ENCODE measurements around the gene PHF2.
"Not testable (repeated sequence)": the region's sequence is repeated elsewhere in the genome, so short reads cannot be mapped to it uniquely, and the experiment has no call there.

The PHF2 gene

DNA sequence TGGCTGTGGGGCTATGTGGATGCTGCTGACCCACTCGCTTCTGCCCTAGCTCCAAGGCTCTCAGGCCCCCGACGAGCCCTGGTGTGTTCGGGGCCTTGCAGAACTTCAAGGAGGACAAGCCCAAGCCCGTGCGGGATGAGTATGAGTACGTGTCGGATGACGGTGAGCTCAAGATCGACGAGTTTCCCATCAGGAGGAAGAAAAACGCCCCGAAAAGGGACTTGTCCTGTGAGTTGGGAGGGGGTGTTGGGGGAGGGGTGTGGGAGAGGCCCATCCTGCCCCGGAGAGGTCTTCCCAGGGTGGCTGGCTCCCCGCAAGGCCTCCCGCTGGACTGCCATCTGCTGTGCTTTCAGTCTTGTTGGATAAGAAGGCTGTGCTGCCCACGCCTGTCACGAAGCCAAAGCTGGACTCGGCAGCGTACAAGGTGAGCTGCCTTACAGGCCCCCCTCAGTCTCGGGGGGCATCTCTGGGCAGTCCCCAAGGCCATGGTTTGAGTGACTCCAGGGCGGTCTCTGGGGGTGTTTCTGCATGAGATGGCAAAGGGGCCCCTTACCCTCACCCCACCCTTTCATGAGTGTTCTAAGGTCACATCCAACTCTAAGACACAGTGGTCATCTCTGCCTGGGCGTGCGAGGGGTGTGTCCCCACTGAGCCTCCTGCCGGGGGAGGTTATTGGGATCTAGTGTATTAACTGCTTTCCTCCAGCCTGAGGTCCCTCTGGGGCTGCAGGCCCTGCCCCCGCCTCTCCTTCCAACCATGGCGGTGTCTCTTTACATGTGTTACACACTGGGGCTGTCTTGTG is 89.5 kb downstream of the PHF2 start:
- no peak for DNase-seq (ENCODE audit: low read depth)

DNA sequence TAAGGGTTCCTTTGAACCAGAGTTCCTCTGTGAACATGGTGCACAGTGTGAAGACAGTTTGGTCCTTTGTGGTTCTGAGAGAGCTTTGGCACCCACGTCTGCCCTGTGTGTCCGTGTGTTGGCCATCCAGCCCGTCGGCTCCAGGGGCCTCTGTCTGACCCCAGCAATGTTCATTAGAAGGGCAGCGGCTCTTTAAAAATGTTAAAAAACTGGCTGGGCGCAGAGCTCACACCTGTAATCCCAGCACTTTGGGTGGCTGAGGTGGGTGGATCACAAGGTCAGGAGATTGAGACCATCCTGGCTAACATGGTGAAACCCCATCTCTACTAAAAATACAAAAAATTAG is 90.0 kb downstream of the PHF2 start:
- not testable (repeated sequence) for DNase-seq (ENCODE audit: low read depth)

DNA sequence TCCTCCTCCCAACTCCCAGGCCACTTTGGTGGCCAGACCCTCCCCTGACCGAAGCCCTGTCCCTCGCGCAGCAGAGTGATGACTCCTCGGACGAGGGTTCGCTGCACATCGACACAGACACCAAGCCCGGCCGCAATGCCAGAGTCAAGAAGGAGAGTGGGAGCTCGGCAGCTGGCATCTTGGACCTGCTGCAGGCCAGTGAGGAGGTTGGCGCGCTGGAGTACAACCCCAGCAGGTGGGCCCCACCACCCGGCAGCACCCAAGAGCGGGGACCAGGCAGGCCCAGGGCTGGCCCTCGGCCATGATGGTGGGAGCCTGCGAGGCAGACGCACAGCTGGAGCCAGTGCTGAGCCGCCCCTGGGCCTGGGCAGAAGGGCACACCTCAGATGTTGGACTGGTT is 90.6 kb downstream of the PHF2 start:
- DNase-seq (ENCODE audit: low read depth), result no peak

DNA sequence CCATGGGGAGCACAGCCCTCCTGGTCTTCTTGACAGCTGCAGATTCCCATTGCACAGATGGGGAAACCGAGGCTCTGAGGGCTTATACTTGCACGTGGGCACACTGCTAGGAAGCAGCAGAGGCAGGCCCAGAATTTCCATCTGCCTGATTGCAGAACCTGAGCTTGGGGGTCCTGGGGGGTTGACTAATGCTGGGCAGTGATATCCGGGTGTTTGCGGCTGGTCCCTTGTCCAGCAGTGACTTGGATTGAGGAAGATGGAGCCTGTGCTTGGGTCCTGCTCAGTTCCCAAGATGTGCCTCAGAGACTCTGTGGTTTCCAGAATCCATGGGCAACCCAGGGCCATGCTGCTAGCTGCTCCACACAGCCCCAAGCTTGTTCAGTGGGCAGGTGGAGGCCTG is 91.2 kb downstream of the PHF2 start:
- no peak for DNase-seq (ENCODE audit: low read depth)

DNA sequence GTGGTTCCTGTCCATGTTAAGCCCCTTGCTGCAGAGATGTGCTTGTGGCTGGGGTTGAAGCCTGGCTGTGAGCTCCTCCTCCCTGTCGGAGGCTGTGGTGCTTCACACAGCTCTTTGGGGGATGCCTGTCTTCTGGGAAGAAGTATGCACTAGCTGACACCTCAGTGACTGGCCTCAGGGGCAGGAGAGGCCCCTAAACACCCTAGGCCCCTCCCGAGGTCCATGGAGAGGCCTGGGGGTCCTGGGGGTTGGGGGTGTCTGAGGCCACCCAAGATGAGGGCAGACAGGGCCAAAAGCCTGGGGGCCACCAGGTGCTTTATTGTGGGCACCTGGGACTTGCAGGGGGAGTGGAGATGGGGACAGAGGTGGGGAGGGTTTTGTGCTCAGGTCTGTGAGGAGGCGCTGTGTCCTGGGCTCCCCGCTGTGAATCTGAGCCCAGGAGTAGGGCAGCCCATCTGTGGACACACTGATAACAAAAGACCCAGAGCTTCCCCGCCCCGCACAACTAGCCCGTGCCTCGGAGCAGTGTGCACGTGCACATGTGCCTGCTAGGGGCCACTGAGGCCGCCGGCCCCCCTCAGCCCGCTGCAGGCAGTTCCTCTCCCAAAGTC is 92.0 kb downstream of the PHF2 start:
- DNase-seq (ENCODE audit: low read depth), result no peak

DNA sequence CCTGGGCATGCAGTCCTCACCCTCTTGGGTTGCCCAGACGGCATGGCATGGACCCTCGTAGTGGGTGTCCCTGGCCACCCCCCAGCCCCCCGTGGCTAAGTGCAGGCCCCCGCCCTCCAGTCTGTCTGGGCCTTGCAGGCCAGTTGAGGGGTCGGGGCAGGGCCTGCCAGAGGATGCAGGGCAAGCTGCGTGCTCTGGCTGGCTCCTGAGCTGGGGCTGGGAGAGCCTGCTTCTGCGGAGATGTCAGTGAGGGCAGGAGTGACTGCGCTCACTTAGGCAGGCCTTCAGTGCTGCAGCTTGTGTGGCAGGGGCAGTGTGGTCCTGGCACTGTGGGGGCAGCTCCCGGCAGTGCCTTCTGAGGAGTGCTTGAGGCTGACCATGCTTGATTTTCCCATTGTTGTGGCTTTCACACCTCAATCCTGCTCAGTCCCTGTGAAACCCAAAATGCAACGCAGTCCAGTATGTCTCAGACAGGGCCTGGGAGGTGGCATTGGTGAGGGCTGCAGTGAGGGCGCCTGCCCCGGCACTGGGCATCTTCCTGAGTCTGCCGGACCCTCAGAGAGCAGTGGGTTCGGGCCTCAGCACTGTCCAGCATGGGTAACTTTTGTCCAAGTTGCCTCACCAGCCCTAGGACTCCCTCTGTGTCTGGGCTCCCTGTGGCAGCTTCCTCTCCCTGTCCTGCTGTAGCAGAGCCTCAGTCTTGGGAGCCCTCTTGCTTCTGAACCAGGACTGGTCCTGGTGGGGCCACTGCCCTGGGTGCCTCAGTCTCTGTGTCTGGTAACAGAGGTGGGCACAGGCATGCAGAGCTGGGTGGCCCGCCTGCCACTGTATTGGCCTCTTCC is 93.0 kb downstream of the PHF2 start:
- DNase-seq (ENCODE audit: low read depth), result no peak

DNA sequence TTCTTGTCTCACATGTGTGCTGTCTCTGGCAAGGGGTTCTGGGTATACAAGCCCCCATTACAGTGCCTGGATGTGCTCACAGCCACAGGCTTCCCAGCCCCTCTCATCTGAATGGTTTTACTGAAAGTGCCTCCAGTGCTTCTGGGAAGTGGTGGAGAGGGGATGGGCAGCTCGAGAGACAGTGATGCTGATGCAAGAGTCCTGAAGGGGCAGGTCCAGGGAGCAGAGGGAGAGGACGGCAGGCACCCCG is 93.5 kb downstream of the PHF2 start:
- DNase-seq (ENCODE audit: low read depth), result no peak

DNA sequence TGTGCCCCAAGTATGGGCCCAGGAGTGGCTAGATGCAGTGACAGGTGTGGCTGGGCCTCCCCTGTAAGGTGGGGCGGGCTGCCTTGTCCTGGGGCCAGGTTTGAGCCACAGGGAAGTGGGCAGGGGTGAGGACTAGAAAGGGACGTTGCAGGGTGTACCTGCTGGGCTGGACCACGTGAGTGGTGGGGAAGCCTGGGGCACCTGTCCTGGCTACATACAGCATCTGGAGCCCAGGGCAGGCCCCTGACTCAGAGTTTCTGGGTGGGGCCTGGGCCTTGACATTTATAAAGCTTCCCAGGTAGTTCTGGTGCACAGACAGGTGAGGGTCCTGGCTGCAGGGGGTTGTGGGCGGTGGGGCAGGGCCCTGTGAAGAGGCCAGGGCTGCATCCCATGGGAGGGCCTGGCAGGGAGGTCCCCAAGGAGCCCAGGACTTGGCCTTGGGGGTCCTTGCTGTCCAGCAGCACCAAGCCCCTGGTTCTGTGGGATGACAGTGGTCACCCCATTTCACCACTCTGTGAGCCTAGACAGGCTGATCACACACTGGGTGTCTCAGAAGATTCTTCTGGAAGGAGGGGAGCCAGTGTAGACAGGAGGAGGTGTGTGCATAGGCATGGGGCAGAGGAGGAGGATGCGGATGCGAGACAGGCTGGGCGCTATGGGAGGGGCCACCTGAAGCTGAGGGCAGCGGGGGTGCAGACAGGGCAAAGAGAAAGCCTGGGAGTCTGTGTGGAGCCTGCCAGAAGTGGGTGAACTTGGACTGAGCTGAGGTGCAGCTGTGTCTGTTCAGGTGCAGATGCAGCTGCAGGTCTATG is 94.0 kb downstream of the PHF2 start:
- no peak for DNase-seq (ENCODE audit: low read depth)

DNA sequence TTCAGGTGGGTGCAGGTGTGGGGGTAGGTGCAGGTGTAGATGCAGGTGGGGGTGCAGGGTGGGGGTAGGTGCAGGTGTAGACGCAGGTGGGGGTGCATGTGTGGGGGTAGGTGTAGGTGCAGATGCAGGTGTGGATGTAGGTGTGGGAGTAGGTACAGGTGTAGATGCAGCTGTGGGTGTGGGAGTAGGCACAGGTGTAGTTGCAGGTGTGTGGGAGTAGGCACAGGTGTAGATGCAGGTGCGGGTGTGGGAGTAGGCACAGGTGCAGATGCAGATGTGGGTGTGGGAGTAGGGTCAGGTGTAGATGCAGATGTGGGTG is 94.6 kb downstream of the PHF2 start:
- DNase-seq (ENCODE audit: low read depth), result no peak

DNA sequence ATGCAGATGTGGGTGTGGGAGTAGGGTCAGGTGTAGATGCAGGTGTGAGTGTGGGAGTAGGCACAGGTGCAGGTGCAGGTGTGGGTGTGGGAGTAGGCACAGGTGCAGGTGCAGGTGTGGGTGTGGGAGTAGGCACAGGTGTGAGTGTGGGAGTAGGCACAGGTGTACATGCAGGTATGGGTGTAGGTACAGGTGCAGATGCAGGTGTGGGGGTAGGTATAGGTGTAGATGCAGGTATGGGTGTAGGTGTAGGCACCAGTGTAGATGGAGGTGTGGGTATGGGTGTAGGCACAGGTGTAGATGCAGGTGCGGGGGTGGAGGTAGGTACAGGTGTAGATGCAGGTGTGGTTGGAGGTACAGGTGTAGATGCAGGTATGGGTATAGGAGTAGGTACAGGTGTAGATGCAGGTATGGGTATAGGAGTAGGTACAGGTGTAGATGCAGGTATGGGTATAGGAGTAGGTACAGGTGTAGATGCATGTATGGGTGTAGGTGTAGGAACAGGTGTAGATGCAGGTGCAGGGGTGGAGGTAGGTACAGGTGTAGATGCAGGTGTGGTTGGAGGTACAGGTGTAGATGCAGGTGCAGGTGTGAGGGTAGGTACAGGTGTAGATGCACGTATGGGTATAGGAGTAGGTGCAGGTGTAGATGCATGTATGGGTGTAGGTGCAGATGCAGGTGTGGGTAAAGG is 96.1 kb downstream of the PHF2 start:
- DNase-seq (ENCODE audit: low read depth), result not testable (repeated sequence)

DNA sequence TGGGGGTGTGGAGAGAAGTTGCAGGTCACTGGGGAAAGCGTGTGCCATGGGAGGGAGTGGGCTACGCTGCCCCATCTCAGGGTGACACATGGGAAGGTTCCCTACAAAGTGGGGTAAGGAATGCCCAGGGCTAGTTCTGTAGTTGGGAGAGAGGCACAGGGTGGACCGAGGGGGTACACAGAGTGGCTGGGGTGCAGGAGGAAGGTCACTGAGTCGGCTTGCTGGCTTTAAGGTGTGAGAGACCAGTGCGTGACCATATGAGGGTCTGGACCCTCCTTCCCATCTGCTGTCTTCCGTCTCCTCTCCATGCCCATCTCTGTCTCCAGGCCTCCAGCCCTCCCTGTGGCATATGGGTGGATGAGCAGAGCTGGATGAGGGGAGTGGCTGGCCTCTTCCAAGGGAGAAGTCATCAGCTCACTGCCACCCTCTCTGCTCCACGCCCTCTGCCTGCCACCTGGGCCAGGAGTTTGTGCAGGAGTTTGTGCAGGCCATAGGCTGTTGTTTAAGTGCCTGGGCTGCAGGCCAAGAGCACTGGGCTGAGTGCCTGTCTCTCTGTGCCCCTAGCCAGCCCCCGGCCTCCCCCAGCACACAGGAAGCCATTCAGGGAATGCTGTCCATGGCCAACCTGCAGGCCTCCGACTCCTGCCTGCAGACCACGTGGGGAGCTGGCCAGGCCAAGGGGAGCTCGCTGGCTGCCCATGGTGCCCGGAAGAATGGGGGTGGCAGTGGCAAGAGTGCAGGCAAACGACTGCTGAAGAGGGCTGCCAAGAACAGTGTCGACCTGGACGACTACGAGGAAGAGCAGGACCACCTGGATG is 96.8 kb downstream of the PHF2 start:
- no peak for DNase-seq (ENCODE audit: low read depth)

DNA sequence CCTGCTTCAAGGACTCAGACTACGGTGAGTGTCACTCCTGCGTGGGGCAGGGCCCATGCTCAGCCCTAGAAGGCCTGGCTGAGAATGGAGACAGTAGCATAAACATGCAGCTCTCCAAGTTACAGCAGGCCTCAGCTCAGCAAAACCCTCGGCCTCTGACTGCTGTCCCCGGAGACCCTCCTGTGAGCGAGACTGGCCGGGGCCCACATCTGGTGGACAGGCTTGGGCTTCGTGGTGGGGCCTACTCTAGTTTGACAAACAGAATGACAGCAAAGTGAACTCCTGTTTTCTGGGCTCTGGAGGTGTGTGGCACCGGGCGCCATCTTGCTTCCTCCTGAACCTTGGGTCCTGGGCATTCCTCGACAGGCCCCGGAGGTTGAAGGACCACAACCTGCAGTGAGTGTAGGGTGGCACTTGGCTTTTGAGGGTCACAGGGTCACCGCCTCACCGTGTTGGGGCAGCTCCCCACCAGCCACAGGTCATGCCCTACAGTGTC is 97.5 kb downstream of the PHF2 start:
- DNase-seq (ENCODE audit: low read depth), result no peak

DNA sequence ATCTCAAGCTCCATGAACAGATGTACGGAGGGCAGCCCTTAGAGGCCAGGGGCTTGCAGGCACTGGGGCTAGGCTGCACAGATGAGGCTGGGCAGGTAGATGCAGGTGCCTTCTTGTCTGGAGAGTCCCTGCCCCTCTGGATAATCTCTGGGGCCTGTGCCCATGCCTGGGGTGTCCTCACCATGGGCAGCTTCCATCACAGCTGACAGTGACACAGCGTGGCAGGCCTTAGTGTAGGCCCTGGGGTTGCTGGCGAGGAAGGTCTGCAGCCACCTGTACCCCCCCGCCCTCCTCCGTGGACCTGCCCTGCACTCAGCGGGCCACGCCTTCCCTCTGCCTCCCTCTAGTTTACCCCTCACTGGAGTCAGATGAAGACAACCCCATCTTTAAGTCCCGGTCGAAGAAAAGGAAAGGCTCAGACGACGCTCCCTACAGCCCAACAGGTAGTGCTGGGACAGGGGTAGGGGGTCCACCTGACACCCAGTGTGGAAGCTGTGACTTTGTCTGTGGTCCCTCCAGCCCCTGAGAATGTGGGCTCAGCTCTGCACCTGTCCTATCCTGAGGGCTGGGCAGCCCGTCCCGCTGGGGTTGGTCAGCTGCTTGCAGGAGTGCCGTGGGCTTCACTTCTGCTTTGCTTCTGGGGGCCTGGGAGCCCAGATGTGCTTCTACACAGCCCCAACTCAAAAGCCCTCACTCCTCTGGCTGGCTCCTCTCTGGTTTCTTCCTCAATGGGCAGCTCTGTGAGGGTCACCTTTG is 98.4 kb downstream of the PHF2 start:
- DNase-seq (ENCODE audit: low read depth), result no peak

DNA sequence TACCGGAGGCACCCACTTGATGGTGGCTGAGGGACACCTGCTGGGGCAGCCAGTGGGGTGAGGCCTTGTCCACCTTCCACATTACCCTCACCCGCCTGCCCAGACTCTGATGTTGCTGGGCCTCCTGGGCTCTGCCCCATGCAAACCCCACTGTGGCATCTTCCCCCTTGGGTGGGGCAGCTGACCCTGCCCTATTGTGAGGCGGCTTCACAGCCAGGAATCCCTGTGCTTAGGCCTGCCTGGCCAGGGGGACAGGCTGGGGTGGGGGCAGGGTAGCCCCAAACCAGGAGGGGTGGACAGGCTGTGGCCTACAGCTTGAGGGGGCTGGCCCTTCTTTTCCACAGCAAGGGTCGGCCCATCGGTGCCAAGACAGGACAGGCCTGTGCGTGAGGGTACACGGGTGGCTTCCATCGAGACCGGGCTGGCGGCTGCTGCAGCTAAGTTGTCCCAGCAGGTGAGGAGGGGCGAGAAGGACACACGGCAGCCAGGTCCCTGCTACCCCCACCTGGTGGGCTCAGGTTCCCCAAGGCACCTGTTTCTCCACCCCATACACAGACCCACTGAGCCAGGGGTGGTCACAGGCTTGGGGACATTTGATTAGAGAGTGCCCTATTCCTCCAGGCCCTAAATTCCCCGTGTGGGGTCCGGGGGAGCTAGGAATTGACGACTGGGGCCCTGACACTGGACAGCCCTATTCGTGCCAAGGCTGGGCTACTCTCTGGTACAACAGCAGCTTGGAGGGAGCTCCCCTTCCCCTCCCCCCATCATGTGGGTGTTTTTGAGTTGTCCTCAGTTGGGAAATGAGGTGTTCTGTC is 99.2 kb downstream of the PHF2 start:
- DNase-seq (ENCODE audit: low read depth), result no peak

DNA sequence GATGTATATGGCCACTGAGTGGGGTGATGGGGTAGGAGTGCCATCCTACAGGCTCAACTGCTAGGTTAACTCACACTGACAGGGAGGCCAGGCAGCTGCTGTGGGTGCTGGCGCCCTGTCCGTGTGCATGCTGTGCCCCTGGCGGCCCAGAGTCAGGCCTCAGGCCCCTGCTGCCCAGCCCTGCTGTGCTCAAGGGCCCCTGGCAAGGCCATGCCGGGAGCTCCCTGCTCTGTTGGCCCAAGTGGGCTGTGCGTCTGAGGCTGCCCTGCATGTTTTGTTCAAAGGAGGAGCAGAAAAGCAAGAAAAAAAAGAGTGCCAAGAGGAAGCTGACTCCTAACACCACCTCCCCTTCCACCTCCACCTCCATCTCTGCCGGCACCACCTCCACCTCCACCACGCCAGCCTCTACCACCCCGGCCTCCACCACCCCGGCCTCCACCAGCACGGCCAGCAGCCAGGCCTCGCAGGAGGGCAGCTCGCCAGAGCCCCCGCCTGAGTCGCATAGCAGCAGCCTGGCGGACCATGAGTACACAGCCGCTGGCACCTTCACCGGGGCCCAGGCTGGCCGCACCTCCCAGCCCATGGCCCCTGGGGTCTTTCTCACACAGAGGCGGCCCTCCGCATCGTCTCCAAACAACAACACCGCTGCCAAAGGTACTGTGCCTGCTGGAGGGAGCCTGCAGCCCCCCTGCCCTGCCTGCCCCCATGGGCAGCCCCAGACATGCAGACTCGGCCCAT is 100.1 kb downstream of the PHF2 start:
- no peak for DNase-seq (ENCODE audit: low read depth)

DNA sequence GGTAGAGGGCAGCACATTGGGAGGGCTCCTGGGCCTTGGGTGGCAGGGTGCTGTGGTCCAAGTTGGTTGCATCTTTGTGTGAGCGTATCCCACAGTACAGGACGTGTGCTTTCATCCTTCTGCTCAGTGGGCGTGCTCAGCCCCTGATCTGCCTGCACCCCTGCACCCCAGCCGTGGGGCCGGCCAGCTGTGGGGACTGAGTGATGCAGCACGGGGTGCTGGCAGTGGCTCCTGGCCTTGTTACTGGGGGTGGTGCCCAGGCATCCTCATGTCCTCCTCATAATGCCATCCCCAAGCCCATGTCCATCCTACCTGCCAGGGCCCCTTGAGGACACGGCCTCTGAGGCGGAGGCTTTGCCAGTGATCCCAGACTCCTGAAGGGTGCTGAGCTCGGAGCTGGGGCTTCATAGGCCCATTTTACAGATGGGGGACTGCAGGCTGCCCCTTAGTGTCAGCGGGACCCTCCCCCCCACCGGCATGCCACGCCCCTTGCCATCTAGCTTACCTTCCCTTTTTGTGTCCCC is 100.7 kb downstream of the PHF2 start:
- no peak for DNase-seq (ENCODE audit: low read depth)

DNA sequence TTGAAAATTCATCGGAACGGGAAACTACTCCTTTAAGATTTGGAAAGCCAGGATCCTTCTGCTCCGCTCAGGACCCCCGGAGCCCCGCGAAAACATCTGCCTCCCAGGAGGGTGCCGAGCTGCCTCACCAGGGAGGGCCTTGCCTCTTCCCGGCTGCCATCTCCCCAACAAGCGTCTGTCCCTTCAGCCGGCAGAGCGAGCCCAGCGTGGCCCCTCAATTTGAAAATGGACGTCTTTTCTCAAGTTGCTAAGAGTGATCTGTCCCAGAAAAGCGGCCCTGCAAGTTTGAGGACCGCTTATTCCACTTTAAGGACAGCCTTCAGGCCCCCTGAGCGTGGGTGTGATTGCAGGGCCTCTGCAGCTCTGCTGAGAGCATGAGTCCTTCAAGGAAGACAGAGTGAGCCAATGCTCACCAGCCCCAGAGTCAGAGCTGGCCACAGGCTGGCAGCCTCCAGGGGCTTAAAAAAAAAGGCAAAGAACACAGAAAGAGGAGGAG is 101.3 kb downstream of the PHF2 start:
- no peak for DNase-seq (ENCODE audit: low read depth)
